Measurements from ENCODE around the gene NKAIN2.

Gene NKAIN2

DNA sequence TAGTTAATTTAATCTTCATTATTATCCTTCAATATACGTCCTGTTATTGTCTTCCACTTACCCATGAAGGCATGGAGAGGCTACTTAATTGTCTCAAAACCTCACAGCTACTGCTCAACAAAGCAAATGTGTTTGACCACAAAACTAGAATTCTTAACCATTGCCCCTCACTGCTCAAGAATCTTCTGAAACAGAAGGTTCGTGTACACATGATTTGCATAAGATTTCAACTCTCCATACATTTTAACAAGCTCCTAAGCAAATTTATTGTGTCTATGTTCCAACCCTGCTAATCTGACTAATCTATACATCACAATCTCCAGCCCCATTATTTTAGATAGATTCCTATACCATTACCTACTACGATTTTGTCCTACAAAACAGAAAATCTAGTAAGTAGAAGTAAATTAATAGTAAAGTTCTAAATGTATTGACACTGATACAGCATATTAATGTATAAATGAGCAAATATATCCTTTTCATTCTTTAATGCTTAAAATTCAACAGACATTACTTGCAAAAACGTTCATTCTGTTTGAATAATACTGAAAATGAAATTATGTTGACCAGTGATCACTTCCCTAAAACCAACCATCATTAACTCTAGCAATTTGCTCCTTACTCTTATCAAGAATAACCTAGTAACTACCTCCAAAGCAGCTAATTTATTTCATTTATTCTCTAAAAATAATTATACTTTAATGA lies 1068.8 kb downstream of the NKAIN2 start:
- H3K4me3 Mint-ChIP-seq, result no peak overlapping the region
- H3K36me3 Mint-ChIP-seq, result no peaks in the 10 kb centered on the region
- no peaks in the 10 kb centered on the region for H3K9me3 Mint-ChIP-seq
- peaks cover 5% of the 10 kb centered on the region for H3K27me3 Mint-ChIP-seq
- no peaks in the 10 kb centered on the region for H3K4me1 Mint-ChIP-seq
- no peak overlapping the region for H3K27ac Mint-ChIP-seq

DNA sequence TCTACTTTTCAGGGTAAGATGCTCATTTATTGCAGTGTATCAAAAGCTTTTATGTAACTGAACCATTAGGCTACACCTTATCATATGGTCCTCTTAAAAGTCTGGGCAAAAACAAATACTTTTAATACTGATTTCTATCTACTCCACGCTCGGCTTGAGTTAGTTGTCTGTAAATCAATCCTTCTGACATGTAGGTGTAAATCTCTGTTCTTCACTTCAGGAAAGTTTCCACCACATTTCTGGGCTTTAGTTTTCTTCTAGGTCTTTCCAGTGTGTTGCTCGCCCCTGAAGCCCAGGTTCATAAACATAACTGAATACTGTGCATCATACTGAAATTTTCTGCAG lies 1069.4 kb downstream of the NKAIN2 start:
- Mint-ChIP-seq H3K27ac (no peak overlapping the region), H3K4me3 (no peak overlapping the region), H3K36me3 (no peaks in the 10 kb centered on the region), H3K27me3 (peaks cover 7% of the 10 kb centered on the region), H3K9me3 (no peaks in the 10 kb centered on the region), H3K4me1 (no peaks in the 10 kb centered on the region)
